GM23248 (cell line): Measurements from ENCODE around the gene SHC2. TPM values are rescaled to one million over a fixed set of nuclear protein-coding genes. Genes with fewer than 3 reads are reported as not detected.

Experiments
- DNase-seq: peaks from one replicate; pipeline ENCODE4 v3.0.0-alpha.2; 2015
- H2AFZ ChIP-seq: fragments of 200-600 bp; sonication (generic); 2 replicates; pipeline ENCODE4 v1.6.1; 2016; ENCODE audit warnings: antibody characterized with exemption
- H3F3A ChIP-seq: fragments of 200-600 bp; sonication (generic); 2 replicates; pipeline ENCODE4 v1.6.1; 2016; ENCODE audit warnings: mild to moderate bottlenecking, antibody characterized with exemption, mixed run types; ENCODE audit not compliant: insufficient read depth
- H3K27ac ChIP-seq: fragments of 200-600 bp; sonication (generic); 2 replicates; pipeline ENCODE4 v1.5.1; 2016; ENCODE audit warnings: mild to moderate bottlenecking
- H3K27me3 ChIP-seq: fragments of 200-600 bp; sonication (generic); replicated peaks from 2 replicates; pipeline ENCODE4 v1.6.1; 2016; ENCODE audit warnings: mild to moderate bottlenecking; ENCODE audit not compliant: insufficient read depth
- H3K36me3 ChIP-seq: fragments of 200-600 bp; sonication (generic); 2 replicates; pipeline ENCODE4 v1.6.1; 2016; ENCODE audit warnings: low read depth, mild to moderate bottlenecking
- H3K4me1 ChIP-seq: fragments of 200-600 bp; sonication (generic); 2 replicates; pipeline ENCODE4 v1.6.1; 2016; ENCODE audit warnings: mild to moderate bottlenecking; ENCODE audit not compliant: insufficient read depth
- H3K4me2 ChIP-seq: fragments of 200-600 bp; sonication (generic); one replicate; pipeline ENCODE4 v1.6.1; 2016; ENCODE audit warnings: mild to moderate bottlenecking; ENCODE audit not compliant: unreplicated experiment
- H3K4me3 ChIP-seq: fragments of 200-600 bp; sonication (generic); 2 replicates; pipeline ENCODE4 v1.5.1; 2016; ENCODE audit warnings: mild to moderate bottlenecking
- H3K79me2 ChIP-seq: fragments of 200-600 bp; sonication (generic); 2 replicates; pipeline ENCODE4 v1.6.1; 2016; ENCODE audit warnings: mild to moderate bottlenecking; ENCODE audit not compliant: insufficient read depth
- H3K9ac ChIP-seq: fragments of 200-600 bp; sonication (generic); 2 replicates; pipeline ENCODE4 v1.6.1; 2016; ENCODE audit warnings: mild to moderate bottlenecking
- H3K9me2 ChIP-seq: fragments of 200-600 bp; sonication (generic); 2 replicates; pipeline ENCODE4 v1.6.1; 2016; ENCODE audit warnings: mixed run types, mild to moderate bottlenecking, moderate library complexity; ENCODE audit not compliant: insufficient read depth
- H3K9me3 ChIP-seq: fragments of 200-600 bp; sonication (generic); one replicate; pipeline ENCODE4 v1.6.1; 2017; ENCODE audit warnings: low read depth
- H4K20me1 ChIP-seq: fragments of 200-600 bp; sonication (generic); 2 replicates; pipeline ENCODE4 v1.6.0; 2016; ENCODE audit not compliant: insufficient read depth
- EZH2 ChIP-seq: fragments of 200-600 bp; sonication (generic); IDR thresholded peaks from 2 replicates; pipeline ENCODE4 v1.6.1; 2018; ENCODE audit warnings: antibody characterized with exemption, mild to moderate bottlenecking; ENCODE audit not compliant: insufficient read depth, poor library complexity, severe bottlenecking
- EZH2phosphoT487 ChIP-seq: fragments of 200-600 bp; sonication (generic); IDR thresholded peaks from 2 replicates; pipeline ENCODE4 v1.6.1; 2018; ENCODE audit warnings: antibody characterized with exemption, moderate library complexity, mild to moderate bottlenecking, low read depth; ENCODE audit not compliant: insufficient read depth
- WGBS, 2 experiments: methylation state at CpG; one replicate each; pipeline ENCODE4 v1.1.6; 2015 to 2017; ENCODE audit warnings: low lambda C conversion rate in 2 of 2, low coverage in 1 of 2; ENCODE audit errors: missing lambda C conversion rate in 2 of 2; 5-methylcytosine and 5-hydroxymethylcytosine counted together
- in situ Hi-C: fragments of 300-500 bp; cut with MboI; formaldehyde crosslinking; loops from 2 replicates; pipeline ENCODE4 v1.15.0; 2020
- polyA plus RNA-seq: library from polyadenylated mRNA; unstranded; fragments of >200 nt; fragmentation: Nextera tagmentation; extraction: Ambion mirVana; gene quantifications from 2 replicates; pipeline ENCODE4 v1.2.1, GENCODE V29; 2016
- total RNA-seq: library from RNA; depleted of rRNA; stranded (reverse); fragments of >200 nt; shearing (Covaris generic); gene quantifications from 2 replicates; pipeline ENCODE4 v1.2.3, GENCODE V29; 2014

Gene SHC2
- total and polyA plus RNA-seq, 2 experiments from 2014 or later, result not detected

DNA sequence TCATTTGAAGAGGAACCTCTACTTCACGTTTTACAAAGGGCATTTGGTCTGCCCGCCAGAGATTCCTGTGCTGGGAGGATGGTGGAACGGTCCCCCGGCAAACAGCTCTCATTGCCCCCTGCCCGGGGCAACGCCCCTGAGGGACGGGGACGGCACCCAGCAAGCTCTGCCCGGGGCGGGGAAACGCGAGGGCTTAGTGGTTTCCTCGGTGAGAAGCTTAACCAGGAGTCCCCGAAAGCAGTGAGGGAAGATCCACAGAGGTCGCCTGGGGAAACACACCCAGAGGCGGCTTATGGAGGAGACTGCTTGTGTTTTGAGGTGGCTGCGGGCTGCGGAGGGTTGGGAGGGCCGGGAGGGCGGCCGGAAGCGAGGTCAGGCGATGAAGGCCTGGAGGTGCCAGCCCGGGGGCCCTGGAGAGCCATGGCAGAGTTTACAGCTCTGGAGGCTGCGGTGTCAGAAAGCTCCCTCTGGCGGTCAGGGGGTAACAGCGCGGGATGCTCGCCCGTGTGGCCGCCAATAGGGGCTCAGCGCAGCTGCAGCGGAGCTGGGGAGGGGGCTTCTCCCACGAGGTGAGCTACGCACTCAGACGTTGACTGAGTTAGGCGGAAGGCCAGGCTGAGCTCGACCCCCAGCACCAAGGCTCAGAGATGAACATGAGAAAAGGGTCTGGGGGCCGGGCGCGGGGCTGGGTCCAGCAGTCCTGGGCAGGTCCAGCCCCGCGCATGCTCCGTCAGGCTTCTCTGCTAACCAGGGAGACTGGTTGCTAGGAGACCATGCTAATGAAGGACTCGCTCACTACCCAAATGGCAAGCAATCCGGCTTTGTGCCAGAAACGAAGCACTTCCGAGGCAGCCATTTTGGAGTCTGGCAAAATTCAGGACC is 45.8 kb upstream of the SHC2 start:
- H3K9me2 ChIP-seq, result no peaks in the 10 kb centered on the region
- H3K9ac ChIP-seq, result peak overlapping the region; percentile 89
- no peaks in the 10 kb centered on the region for H3K9me3 ChIP-seq
- H3K4me3 ChIP-seq, result peak overlapping the region; percentile 84
- no peaks in the 10 kb centered on the region for H3K27me3 ChIP-seq
- DNase-seq, result peak; percentile 100
- in situ Hi-C loops, result no loop called here
- peak overlapping the region; percentile 54 for H3K4me2 ChIP-seq
- peak overlapping the region; percentile 70 for H3K27ac ChIP-seq
- WGBS, 2 experiments, result 5 to 6% methylated on average over 45 to 47 of the region's 48 CpGs
- H4K20me1 ChIP-seq, result no peaks in the 10 kb centered on the region
- TF ChIP-seq EZH2phosphoT487 (no peak), EZH2 (no peak)
- H3K4me1 ChIP-seq, result no peaks in the 10 kb centered on the region; the same call in 1 of the 2 replicates
- H3K79me2 ChIP-seq, result peaks cover 13% of the 10 kb centered on the region
- no peaks in the 10 kb centered on the region for H3F3A ChIP-seq
- no peaks in the 10 kb centered on the region for H3K36me3 ChIP-seq
- H2AFZ ChIP-seq, result peak overlapping the region; percentile 96

DNA sequence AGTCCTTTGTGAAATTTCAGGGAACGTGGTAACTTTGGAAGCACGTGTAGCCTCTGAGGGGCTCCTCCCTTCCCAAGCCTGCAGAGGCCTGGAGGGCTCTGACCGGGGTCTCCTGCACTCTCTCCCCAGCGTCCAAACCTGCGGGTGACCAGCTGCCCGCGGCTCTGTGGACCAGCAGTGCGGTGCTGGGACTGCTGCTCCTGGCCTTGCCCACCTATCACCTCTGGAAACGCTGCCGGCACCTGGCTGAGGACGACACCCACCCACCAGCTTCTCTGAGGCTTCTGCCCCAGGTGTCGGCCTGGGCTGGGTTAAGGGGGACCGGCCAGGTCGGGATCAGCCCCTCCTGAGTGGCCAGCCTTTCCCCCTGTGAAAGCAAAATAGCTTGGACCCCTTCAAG is 43.8 kb upstream of the SHC2 start:
- no peak overlapping the region for H3K4me3 ChIP-seq
- H3K4me2 ChIP-seq, result no peak overlapping the region
- no peak for DNase-seq
- WGBS, 2 experiments, result 88 to 90% methylated on average over 14 of the region's 14 CpGs
- no peaks in the 10 kb centered on the region for H3F3A ChIP-seq
- no peaks in the 10 kb centered on the region for H3K36me3 ChIP-seq
- no peaks in the 10 kb centered on the region for H3K27me3 ChIP-seq
- no peaks in the 10 kb centered on the region for H4K20me1 ChIP-seq
- H3K9ac ChIP-seq, result no peak overlapping the region
- TF ChIP-seq EZH2phosphoT487 (no peak), EZH2 (no peak)
- H3K9me3 ChIP-seq, result no peaks in the 10 kb centered on the region
- no peaks in the 10 kb centered on the region; the same call in 1 of the 2 replicates for H3K4me1 ChIP-seq
- in situ Hi-C loops, result no loop called here
- no peak overlapping the region for H3K27ac ChIP-seq
- peaks cover 13% of the 10 kb centered on the region for H3K79me2 ChIP-seq
- no peaks in the 10 kb centered on the region for H3K9me2 ChIP-seq
- no peak overlapping the region for H2AFZ ChIP-seq

DNA sequence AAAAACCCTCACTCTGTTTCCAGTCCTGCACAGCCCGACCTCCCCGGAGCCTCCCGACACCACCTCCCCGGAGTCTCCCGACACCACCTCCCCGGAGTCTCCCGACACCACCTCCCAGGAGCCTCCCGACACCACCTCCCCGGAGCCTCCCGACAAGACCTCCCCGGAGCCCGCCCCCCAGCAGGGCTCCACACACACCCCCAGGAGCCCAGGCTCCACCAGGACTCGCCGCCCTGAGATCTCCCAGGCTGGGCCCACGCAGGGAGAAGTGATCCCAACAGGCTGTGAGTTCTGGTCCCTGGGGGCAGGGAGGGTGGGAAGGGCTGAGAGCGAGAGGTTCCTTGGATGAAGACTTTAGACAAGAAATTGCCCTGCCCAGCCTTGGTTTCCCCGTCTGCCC is 40.8 kb upstream of the SHC2 start:
- TF ChIP-seq EZH2, result no peak
- TF ChIP-seq EZH2phosphoT487, result no peak

GRCh38 chr19:498977-499623 is 38.3 kb upstream of the SHC2 start:
- no peak for TF ChIP-seq EZH2
- no peak for TF ChIP-seq EZH2phosphoT487
- no peak overlapping the region for H3K27ac ChIP-seq
- H3K4me1 ChIP-seq, result no peaks in the 10 kb centered on the region
- no peaks in the 10 kb centered on the region for H3F3A ChIP-seq
- WGBS, 2 experiments, result 69 to 70% methylated on average over 28 to 31 of the region's 31 CpGs
- no peaks in the 10 kb centered on the region for H3K79me2 ChIP-seq
- H3K9ac ChIP-seq, result no peak overlapping the region
- H3K36me3 ChIP-seq, result no peaks in the 10 kb centered on the region
- no peak for DNase-seq
- no peaks in the 10 kb centered on the region for H4K20me1 ChIP-seq
- H3K4me2 ChIP-seq, result no peak overlapping the region
- H3K9me2 ChIP-seq, result no peaks in the 10 kb centered on the region
- peaks cover 5% of the 10 kb centered on the region for H3K27me3 ChIP-seq
- in situ Hi-C loops, result no loop called here
- H2AFZ ChIP-seq, result no peak overlapping the region
- H3K4me3 ChIP-seq, result no peak overlapping the region
- H3K9me3 ChIP-seq, result no peaks in the 10 kb centered on the region

More for the DNA sequence above, 40.8 kb upstream of the SHC2 start:
- no peaks in the 10 kb centered on the region for H3K79me2 ChIP-seq
- in situ Hi-C loops, result no loop called here
- H3K4me2 ChIP-seq, result no peak overlapping the region
- H3K4me1 ChIP-seq, result no peaks in the 10 kb centered on the region
- H3K27ac ChIP-seq, result no peak overlapping the region
- no peaks in the 10 kb centered on the region for H3F3A ChIP-seq
- no peaks in the 10 kb centered on the region for H4K20me1 ChIP-seq
- no peak overlapping the region for H2AFZ ChIP-seq
- WGBS, 2 experiments, result 72 to 78% methylated on average over 3 to 17 of the region's 17 CpGs
- no peaks in the 10 kb centered on the region for H3K9me3 ChIP-seq
- H3K9ac ChIP-seq, result no peak overlapping the region
- no peak overlapping the region for H3K4me3 ChIP-seq
- DNase-seq, result no peak
- no peaks in the 10 kb centered on the region for H3K36me3 ChIP-seq
- no peaks in the 10 kb centered on the region for H3K9me2 ChIP-seq
- H3K27me3 ChIP-seq, result peaks cover 5% of the 10 kb centered on the region
